ENCODE data around the gene IL22RA1. TPM values are rescaled to one million over a fixed set of nuclear protein-coding genes. Genes with fewer than 3 reads are reported as not detected.

IL22RA1 gene
- total RNA-seq, 1 experiment from 2014 or later, result not detected

DNA sequence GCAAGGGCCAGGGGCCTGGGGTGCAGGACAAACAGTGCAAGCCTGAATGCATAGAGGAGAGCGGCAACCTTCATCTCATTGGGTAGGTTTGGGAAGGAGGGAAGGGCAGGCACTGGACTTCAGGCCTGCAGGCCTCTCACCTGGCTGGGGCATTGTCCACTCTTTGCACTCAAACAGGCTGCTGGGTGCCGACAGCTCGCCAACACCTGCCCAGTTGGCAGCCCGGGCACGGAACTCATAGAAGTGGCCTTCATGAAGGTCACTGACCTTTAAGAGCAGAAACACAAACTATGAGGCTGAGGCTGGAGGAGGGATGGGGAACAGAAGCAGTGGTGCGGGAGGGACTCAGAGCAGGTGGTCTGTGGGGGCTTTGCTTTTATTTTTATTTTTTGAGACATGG lies 61.8 kb downstream of the IL22RA1 start:
- no peak overlapping the region for H3K4me3 ChIP-seq (ENCODE audit: low read length)
- no peaks in the 10 kb centered on the region; the same call in 1 of the 2 replicates for H4K20me1 ChIP-seq (ENCODE audit: insufficient read depth, low read depth, low read length)
- H3K79me2 ChIP-seq (ENCODE audit: low read length), result no peaks in the 10 kb centered on the region
- H3K27ac ChIP-seq (ENCODE audit: low read length), result no peak overlapping the region
- no peak overlapping the region for H3K9ac ChIP-seq (ENCODE audit: low read length)
- no peaks in the 10 kb centered on the region for H3K27me3 ChIP-seq (ENCODE audit: low read length)
- DNase-seq, result no peak
- H3K4me2 ChIP-seq (ENCODE audit: low read depth, low read length, poor library complexity, severe bottlenecking), result no peak overlapping the region
- H3K36me3 ChIP-seq (ENCODE audit: insufficient read depth, low read length), result no peaks in the 10 kb centered on the region
- H3K9me3 ChIP-seq (ENCODE audit: low read length), result no peaks in the 10 kb centered on the region
- no peaks in the 10 kb centered on the region for H3K4me1 ChIP-seq (ENCODE audit: low read length)
- H2AFZ ChIP-seq (ENCODE audit: low read length), result no peak overlapping the region
- no peaks in the 10 kb centered on the region for H3K9me2 ChIP-seq (replicated peaks; ENCODE audit: insufficient read depth, low read length)

DNA sequence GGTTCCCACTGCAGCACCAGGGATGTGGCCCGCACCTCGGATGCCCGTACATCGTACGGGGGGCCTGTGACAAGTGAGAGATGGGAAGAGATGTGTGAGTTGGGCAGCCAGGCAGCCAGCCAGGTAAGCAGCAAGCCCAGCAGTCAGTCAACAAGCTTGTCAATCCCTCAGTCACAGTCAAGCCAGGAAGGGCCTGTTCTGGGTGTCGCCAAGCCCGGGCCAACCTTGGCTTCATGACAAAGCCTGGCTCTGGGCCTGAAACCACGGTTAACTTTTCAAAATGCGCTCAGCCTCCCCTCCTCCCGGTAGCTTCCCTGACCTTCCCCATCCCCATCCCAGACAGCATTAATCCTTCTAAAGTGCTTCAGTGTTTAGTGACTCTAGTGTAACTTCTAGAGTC lies 62.8 kb downstream of the IL22RA1 start:
- Histone ChIP-seq H4K20me1 (ENCODE audit: insufficient read depth, low read depth, low read length) (no peaks in the 10 kb centered on the region; the same call in 1 of the 2 replicates), H3K4me1 (ENCODE audit: low read length) (no peaks in the 10 kb centered on the region)

DNA sequence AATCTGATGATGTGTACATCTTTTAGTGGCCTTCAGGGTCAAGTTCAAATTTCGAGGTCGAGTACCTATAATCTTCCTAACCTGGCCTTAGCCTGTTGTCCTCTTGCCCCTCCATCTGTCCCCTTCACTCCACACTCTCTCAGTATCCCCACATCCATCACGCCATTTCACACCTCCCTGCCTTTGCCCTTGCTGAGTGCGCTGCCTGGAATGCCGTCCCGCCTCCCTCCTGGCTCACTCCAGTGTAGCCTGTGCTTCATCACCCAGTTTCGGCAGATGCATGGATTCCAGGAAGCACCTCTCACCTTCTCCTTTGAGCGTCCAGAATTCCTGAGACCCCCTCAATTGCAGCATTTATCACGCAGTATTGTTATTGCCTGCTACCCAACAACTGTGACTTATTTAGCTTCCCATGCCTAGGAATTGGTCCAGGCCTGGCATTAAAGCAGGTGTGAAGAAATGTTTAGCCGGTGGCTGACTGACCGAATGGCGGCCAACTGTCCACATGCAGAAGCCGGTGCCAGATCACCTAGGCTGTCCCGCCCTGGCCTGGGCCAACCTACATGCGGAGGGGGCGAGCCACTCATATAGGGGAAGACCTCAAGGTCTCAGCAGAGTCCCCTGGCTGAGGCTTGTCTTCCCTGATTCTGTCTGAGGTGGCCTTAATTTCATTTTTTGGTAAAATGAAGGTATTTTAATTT lies 65.5 kb downstream of the IL22RA1 start:
- H3K27me3 ChIP-seq (ENCODE audit: low read length), result no peaks in the 10 kb centered on the region
- no peaks in the 10 kb centered on the region; the same call in 1 of the 2 replicates for H4K20me1 ChIP-seq (ENCODE audit: insufficient read depth, low read depth, low read length)
- H3K27ac ChIP-seq (ENCODE audit: low read length), result no peak overlapping the region
- no peaks in the 10 kb centered on the region for H3K79me2 ChIP-seq (ENCODE audit: low read length)
- H3K9me3 ChIP-seq (ENCODE audit: low read length), result no peaks in the 10 kb centered on the region
- H3K9ac ChIP-seq (ENCODE audit: low read length), result no peak overlapping the region
- no peak overlapping the region for H2AFZ ChIP-seq (ENCODE audit: low read length)
- H3K36me3 ChIP-seq (ENCODE audit: insufficient read depth, low read length), result no peaks in the 10 kb centered on the region
- no peak overlapping the region for H3K4me2 ChIP-seq (ENCODE audit: low read depth, low read length, poor library complexity, severe bottlenecking)
- DNase-seq, result no peak
- H3K9me2 ChIP-seq (replicated peaks; ENCODE audit: insufficient read depth, low read length), result no peaks in the 10 kb centered on the region
- no peaks in the 10 kb centered on the region for H3K4me1 ChIP-seq (ENCODE audit: low read length)
- H3K4me3 ChIP-seq (ENCODE audit: low read length), result no peak overlapping the region

More for the DNA sequence above, 62.8 kb downstream of the IL22RA1 start:
- no peak overlapping the region for H2AFZ ChIP-seq (ENCODE audit: low read length)
- no peaks in the 10 kb centered on the region for H3K36me3 ChIP-seq (ENCODE audit: insufficient read depth, low read length)
- H3K9me2 ChIP-seq (replicated peaks; ENCODE audit: insufficient read depth, low read length), result no peaks in the 10 kb centered on the region
- no peak overlapping the region for H3K27ac ChIP-seq (ENCODE audit: low read length)
- no peak overlapping the region for H3K4me3 ChIP-seq (ENCODE audit: low read length)
- no peaks in the 10 kb centered on the region for H3K9me3 ChIP-seq (ENCODE audit: low read length)
- H3K9ac ChIP-seq (ENCODE audit: low read length), result no peak overlapping the region
- no peak overlapping the region for H3K4me2 ChIP-seq (ENCODE audit: low read depth, low read length, poor library complexity, severe bottlenecking)
- DNase-seq, result no peak
- no peaks in the 10 kb centered on the region for H3K79me2 ChIP-seq (ENCODE audit: low read length)
- no peaks in the 10 kb centered on the region for H3K27me3 ChIP-seq (ENCODE audit: low read length)

DNA sequence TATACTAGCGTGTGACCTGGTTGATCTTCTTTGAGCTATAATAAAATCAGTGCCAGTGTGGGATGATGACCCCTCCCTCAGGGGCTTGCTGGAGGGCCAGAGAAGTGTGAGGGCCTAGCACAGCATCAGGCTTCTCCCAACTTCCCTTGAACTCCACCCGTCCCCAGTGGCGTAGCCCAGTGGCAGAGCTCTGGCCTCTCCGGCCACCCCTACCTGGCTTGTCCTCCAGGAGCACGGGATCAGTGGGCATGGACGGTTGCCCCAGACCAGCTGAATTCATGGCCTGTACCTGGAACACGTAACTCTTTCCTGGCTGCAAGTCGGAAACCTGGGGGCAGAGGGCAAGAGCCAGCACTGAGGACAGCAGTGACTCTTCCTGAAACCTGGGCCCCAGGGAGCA lies 67.0 kb downstream of the IL22RA1 start:
- Histone ChIP-seq H3K4me2 (ENCODE audit: low read depth, low read length, poor library complexity, severe bottlenecking) (no peak overlapping the region), H3K27ac (ENCODE audit: low read length) (no peak overlapping the region), H4K20me1 (ENCODE audit: insufficient read depth, low read depth, low read length) (no peaks in the 10 kb centered on the region; the same call in 1 of the 2 replicates), H3K27me3 (ENCODE audit: low read length) (no peaks in the 10 kb centered on the region), H3K9me3 (ENCODE audit: low read length) (no peaks in the 10 kb centered on the region), H3K4me1 (ENCODE audit: low read length) (no peaks in the 10 kb centered on the region), H3K9ac (ENCODE audit: low read length) (no peak overlapping the region), H3K36me3 (ENCODE audit: insufficient read depth, low read length) (no peaks in the 10 kb centered on the region), H3K79me2 (ENCODE audit: low read length) (no peaks in the 10 kb centered on the region), H3K4me3 (ENCODE audit: low read length) (no peak overlapping the region), H2AFZ (ENCODE audit: low read length) (no peak overlapping the region), H3K9me2 (replicated peaks; ENCODE audit: insufficient read depth, low read length) (no peaks in the 10 kb centered on the region)
- DNase-seq, result no peak

DNA sequence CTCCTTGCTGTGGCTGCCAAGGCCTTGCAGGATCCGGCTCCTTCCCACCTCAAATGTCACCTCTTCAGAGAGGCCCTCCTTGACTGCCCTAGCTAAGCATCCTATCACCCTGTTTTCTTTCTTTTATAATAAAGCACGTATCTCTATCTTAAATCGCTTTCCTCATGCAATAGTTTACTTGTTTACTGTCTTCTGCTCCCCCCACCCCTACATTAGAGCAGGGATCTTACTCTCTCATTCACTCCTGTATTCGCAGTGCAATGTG lies 67.4 kb downstream of the IL22RA1 start:
- Histone ChIP-seq H2AFZ (ENCODE audit: low read length) (no peak overlapping the region), H3K27ac (ENCODE audit: low read length) (no peak overlapping the region), H3K27me3 (ENCODE audit: low read length) (no peaks in the 10 kb centered on the region), H3K9ac (ENCODE audit: low read length) (no peak overlapping the region), H3K9me3 (ENCODE audit: low read length) (no peaks in the 10 kb centered on the region), H3K4me3 (ENCODE audit: low read length) (no peak overlapping the region), H4K20me1 (ENCODE audit: insufficient read depth, low read depth, low read length) (no peaks in the 10 kb centered on the region), H3K4me1 (ENCODE audit: low read length) (no peaks in the 10 kb centered on the region), H3K36me3 (ENCODE audit: insufficient read depth, low read length) (no peaks in the 10 kb centered on the region), H3K9me2 (replicated peaks; ENCODE audit: insufficient read depth, low read length) (no peaks in the 10 kb centered on the region), H3K4me2 (ENCODE audit: low read depth, low read length, poor library complexity, severe bottlenecking) (no peak overlapping the region), H3K79me2 (ENCODE audit: low read length) (no peaks in the 10 kb centered on the region)
- DNase-seq, result no peak

DNA sequence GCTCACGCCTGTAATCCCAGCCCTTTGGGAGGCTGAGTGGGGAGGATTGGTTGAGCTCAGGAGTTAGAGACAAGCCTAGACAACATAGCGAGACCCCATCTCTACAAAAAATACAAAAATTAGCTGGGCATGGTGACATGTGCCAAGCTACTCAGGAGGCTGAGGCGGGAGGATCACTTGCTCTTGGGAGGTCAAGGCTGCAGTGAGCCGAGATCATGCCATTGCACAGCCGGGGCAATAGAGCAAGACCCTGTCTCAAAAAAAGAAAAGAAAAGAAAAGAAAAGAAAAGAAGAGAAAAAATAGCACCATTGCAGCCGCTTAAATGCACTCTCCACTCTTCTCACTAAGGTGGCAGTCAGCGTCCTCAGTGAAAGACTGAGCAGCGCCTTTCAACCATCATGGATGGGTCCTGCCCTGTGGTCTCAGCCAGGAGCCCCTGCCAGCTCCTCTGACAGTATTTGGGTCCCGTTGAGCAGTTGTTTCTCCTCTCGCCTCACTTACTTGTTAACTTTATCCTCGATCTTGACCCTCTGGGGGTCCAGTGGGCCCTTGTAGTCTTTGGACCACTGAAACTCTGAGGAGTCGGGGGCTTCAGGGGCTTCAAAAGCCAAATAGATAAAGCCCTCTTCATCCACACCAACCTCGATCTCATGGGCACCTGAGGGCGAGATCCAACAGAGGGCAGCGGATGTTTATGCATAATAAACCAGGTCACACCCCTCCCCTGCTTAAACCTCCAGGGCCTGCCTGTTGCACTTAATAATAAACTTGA lies 67.9 kb downstream of the IL22RA1 start:
- H3K27ac ChIP-seq (ENCODE audit: low read length), result no peak overlapping the region
- H3K9ac ChIP-seq (ENCODE audit: low read length), result no peak overlapping the region
- no peaks in the 10 kb centered on the region for H3K9me2 ChIP-seq (replicated peaks; ENCODE audit: insufficient read depth, low read length)
- DNase-seq, result no peak
- no peak overlapping the region for H3K4me3 ChIP-seq (ENCODE audit: low read length)
- no peak overlapping the region for H2AFZ ChIP-seq (ENCODE audit: low read length)
- no peak overlapping the region for H3K4me2 ChIP-seq (ENCODE audit: low read depth, low read length, poor library complexity, severe bottlenecking)
- H3K4me1 ChIP-seq (ENCODE audit: low read length), result no peaks in the 10 kb centered on the region
- no peaks in the 10 kb centered on the region for H3K36me3 ChIP-seq (ENCODE audit: insufficient read depth, low read length)
- no peaks in the 10 kb centered on the region for H3K9me3 ChIP-seq (ENCODE audit: low read length)
- H3K27me3 ChIP-seq (ENCODE audit: low read length), result no peaks in the 10 kb centered on the region
- no peaks in the 10 kb centered on the region for H3K79me2 ChIP-seq (ENCODE audit: low read length)
- no peaks in the 10 kb centered on the region for H4K20me1 ChIP-seq (ENCODE audit: insufficient read depth, low read depth, low read length)

DNA sequence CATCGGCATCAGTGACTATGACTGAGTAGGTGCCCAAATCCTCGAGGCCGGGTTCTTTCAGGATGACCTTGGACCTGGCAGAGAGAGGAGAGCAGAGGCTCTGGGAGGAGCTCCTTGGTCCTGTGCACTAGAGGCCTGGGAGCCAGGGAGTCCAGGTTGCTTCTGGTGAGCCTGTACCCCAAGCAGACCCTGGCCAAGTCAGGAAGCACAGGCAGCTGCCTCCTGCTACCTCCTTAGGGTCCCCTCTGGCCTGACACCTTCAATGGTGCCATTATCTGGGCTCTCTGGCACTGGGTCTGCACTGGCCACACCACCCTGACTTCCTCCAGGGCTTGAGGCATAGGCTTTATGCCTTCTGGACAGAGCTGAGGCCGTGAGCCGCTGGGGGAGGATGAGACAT lies 68.7 kb downstream of the IL22RA1 start:
- no peak for DNase-seq
- Histone ChIP-seq H4K20me1 (ENCODE audit: insufficient read depth, low read depth, low read length) (no peaks in the 10 kb centered on the region), H3K27me3 (ENCODE audit: low read length) (no peaks in the 10 kb centered on the region), H3K9ac (ENCODE audit: low read length) (no peak overlapping the region), H3K4me1 (ENCODE audit: low read length) (peaks cover 2% of the 10 kb centered on the region), H3K4me2 (ENCODE audit: low read depth, low read length, poor library complexity, severe bottlenecking) (no peak overlapping the region), H2AFZ (ENCODE audit: low read length) (no peak overlapping the region), H3K9me3 (ENCODE audit: low read length) (no peaks in the 10 kb centered on the region), H3K27ac (ENCODE audit: low read length) (no peak overlapping the region), H3K9me2 (replicated peaks; ENCODE audit: insufficient read depth, low read length) (no peaks in the 10 kb centered on the region), H3K36me3 (ENCODE audit: insufficient read depth, low read length) (no peaks in the 10 kb centered on the region), H3K4me3 (ENCODE audit: low read length) (no peak overlapping the region), H3K79me2 (ENCODE audit: low read length) (no peaks in the 10 kb centered on the region)

DNA sequence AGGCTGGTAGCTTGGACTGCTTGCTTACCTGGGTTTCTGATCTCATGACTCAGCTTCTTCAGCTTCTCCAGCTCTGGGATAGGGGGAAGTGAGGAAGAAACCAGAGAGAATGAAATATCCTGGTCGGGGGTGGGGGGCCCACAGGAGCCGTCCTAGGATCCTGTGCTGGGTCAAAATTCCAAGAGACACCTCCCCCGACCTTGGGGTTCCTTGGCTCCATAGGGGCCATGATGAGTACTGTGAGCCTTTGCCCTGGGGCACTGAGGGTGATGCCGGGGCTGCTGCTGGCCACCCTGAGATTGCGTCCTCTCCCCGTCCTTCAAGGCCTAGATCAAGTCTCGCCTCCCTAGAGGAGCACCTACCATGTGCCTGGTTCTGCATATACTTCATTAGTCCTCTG lies 71.0 kb downstream of the IL22RA1 start:
- no peak overlapping the region for H3K4me2 ChIP-seq (ENCODE audit: low read depth, low read length, poor library complexity, severe bottlenecking)
- DNase-seq, result no peak
- no peak overlapping the region for H2AFZ ChIP-seq (ENCODE audit: low read length)

More for the DNA sequence above, 71.0 kb downstream of the IL22RA1 start:
- Histone ChIP-seq H3K9me3 (ENCODE audit: low read length) (no peaks in the 10 kb centered on the region), H3K27me3 (ENCODE audit: low read length) (no peaks in the 10 kb centered on the region), H3K79me2 (ENCODE audit: low read length) (no peaks in the 10 kb centered on the region), H3K4me1 (ENCODE audit: low read length) (peaks cover 6% of the 10 kb centered on the region), H4K20me1 (ENCODE audit: insufficient read depth, low read depth, low read length) (no peaks in the 10 kb centered on the region), H3K9me2 (replicated peaks; ENCODE audit: insufficient read depth, low read length) (no peaks in the 10 kb centered on the region), H3K4me3 (ENCODE audit: low read length) (no peak overlapping the region), H3K27ac (ENCODE audit: low read length) (no peak overlapping the region), H3K36me3 (ENCODE audit: insufficient read depth, low read length) (no peaks in the 10 kb centered on the region), H3K9ac (ENCODE audit: low read length) (no peak overlapping the region)
